Right lobe of liver (tissue), 4 donors: Measurements from ENCODE around the gene CELF4.

Source experiments
- POLR2A ChIP-seq: fragments of 450-650 bp; IDR thresholded peaks from one replicate; pipeline ENCODE4 v1.6.1; 2017; ENCODE audit warnings: antibody characterized with exemption, mild to moderate bottlenecking
- TF ChIP-seq, protein P1 (sequence below), 4 donors: fragments of 200-600 bp in 3 of 4; fragments of 450-650 bp in 1 of 4; IDR thresholded peaks; one replicate each; pipeline versions ENCODE4 v1.5.1 to v1.8.0; 2016 to 2022; ENCODE audit warnings: antibody characterized with exemption in 4 of 4, mild to moderate bottlenecking in 2 of 4
- donor health status: DM: no; HTN: no; CAD: no.
- donor health status: DM: no; HTN: no; CAD: no.
- donor health status: DM: no; HTN: yes; CAD: no.

DNA sequence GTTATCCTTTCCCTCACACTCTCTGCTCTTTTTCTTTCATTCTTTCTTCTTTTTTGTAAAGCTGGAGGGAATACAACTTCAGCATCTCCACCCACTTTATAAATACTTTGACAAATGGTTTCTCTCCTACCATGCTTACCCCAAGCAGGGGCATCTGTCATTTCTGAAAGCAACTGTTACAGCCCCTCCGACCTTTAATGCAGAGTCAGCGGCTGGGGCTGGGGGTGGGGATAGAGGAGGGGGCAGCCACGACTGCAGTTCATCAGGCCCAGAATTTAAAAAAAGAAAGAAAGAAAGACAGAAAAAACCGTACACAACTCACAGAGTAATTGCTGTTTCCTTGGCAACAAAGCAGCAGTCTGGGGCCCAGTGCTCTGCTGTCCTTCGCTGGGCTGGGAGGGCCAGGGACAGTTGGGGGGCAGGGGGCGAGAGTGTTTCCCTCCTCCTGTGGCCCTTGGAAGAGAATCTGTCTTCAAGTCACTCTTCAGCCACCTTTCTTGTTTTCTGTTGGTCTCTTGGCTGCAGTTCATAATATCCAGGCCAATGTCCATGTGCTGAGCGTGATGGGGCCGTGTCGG is 53.8 kb downstream of the CELF4 start:
- TF ChIP-seq, protein P1, sequence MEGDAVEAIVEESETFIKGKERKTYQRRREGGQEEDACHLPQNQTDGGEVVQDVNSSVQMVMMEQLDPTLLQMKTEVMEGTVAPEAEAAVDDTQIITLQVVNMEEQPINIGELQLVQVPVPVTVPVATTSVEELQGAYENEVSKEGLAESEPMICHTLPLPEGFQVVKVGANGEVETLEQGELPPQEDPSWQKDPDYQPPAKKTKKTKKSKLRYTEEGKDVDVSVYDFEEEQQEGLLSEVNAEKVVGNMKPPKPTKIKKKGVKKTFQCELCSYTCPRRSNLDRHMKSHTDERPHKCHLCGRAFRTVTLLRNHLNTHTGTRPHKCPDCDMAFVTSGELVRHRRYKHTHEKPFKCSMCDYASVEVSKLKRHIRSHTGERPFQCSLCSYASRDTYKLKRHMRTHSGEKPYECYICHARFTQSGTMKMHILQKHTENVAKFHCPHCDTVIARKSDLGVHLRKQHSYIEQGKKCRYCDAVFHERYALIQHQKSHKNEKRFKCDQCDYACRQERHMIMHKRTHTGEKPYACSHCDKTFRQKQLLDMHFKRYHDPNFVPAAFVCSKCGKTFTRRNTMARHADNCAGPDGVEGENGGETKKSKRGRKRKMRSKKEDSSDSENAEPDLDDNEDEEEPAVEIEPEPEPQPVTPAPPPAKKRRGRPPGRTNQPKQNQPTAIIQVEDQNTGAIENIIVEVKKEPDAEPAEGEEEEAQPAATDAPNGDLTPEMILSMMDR (IDR thresholded peaks at IDR 0.05): no peak
- TF ChIP-seq POLR2A: no peak
